ENCODE results near the gene PLEKHA6.

The PLEKHA6 gene

GRCh38 chr1:204191456-204191855, 168.3 kb downstream of the PLEKHA6 start:
- TF ChIP-seq CTCF (IDR thresholded peaks at IDR 0.05; ENCODE audit: low read length) (no peak), EZH2phosphoT487 (IDR thresholded peaks at IDR 0.05; ENCODE audit: low read length) (no peak), EZH2 (optimal IDR thresholded peaks at IDR 0.05; ENCODE audit: low read depth, low read length) (no peak)
- Histone ChIP-seq H3K4me1 (ENCODE audit: low read length) (no peaks in the 10 kb centered on the region), H3K79me2 (ENCODE audit: low read length) (no peaks in the 10 kb centered on the region), H3K27me3 (replicated peaks; ENCODE audit: insufficient read depth, low read length) (peaks cover 60% of the 10 kb centered on the region), H3K36me3 (replicated peaks; ENCODE audit: insufficient read depth, low read length) (no peaks in the 10 kb centered on the region), H3K9ac (ENCODE audit: low read length) (no peak overlapping the region), H3K4me2 (ENCODE audit: low read depth, low read length) (no peak overlapping the region), H3K9me2 (replicated peaks; ENCODE audit: insufficient read depth, low read length) (no peaks in the 10 kb centered on the region), H4K20me1 (ENCODE audit: insufficient read depth, low read length) (no peaks in the 10 kb centered on the region), H2AFZ (ENCODE audit: low read length) (no peak overlapping the region), H3K27ac (ENCODE audit: low read length) (no peak overlapping the region), H3K9me3 (replicated peaks; ENCODE audit: insufficient read depth, low read length) (no peaks in the 10 kb centered on the region), H3K4me3 (ENCODE audit: low read length) (no peak overlapping the region), H3F3A (ENCODE audit: insufficient read depth, low read length) (no peaks in the 10 kb centered on the region)
- no peak for DNase-seq

DNA sequence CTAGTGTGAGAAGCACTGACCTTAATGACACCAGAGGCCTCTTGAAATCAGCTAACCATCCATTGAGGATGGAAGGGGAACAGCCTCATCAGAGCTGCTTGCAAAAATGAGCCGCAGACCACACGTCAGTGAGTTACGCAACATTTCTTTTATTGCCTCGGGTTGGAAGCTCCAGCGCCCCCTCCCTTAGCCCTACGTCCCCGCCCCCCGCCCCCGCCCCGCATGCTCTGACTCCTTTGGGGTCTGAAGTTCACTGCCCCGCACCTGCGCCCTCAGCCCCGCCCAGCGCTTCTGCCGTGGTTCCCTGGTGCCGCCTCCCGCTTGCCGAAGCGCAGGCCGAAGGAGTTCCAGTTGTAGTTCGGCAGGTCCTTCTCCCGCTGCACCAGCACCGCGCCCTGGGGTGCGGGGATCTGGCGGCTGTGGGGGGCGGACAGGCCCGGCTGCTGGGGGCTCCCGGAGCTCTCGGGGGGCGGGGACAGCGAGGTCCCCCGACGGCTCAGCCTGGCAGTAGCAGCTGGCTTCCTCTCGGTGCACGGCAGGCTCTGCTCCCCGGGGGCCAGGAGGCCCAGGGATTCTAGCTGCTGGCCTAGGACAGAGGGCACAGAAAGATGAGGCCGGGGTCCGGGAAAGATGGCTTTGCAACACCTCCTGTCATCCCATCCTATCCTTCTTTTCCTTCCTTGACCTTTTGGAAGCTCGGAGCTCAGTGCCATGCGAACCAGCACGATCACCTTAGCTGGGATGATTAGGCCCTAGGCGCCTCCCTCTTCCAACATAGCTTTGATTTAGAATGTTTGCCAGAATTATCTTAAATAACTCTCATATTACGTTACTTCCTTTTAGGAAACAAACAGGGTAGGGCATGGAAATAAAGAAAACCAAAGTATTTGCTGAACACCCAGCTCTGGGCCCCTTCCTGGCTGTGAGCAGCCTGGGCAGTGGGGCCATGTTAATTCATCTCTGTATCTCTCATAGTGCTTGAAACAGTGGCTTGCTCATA, 169.2 kb downstream of the PLEKHA6 start:
- no peaks in the 10 kb centered on the region for H3F3A ChIP-seq (ENCODE audit: insufficient read depth, low read length)
- no peak overlapping the region for H3K4me2 ChIP-seq (ENCODE audit: low read depth, low read length)
- no peaks in the 10 kb centered on the region for H3K4me1 ChIP-seq (ENCODE audit: low read length)
- no peaks in the 10 kb centered on the region for H3K79me2 ChIP-seq (ENCODE audit: low read length)
- H3K4me3 ChIP-seq (ENCODE audit: low read length) = no peak overlapping the region
- H3K27me3 ChIP-seq (replicated peaks; ENCODE audit: insufficient read depth, low read length) = peaks cover 54% of the 10 kb centered on the region
- no peak for DNase-seq
- H3K9ac ChIP-seq (ENCODE audit: low read length) = no peak overlapping the region
- no peaks in the 10 kb centered on the region for H3K9me3 ChIP-seq (replicated peaks; ENCODE audit: insufficient read depth, low read length)
- no peak overlapping the region for H2AFZ ChIP-seq (ENCODE audit: low read length)
- no peaks in the 10 kb centered on the region for H3K36me3 ChIP-seq (replicated peaks; ENCODE audit: insufficient read depth, low read length)
- H3K27ac ChIP-seq (ENCODE audit: low read length) = no peak overlapping the region
- H3K9me2 ChIP-seq (replicated peaks; ENCODE audit: insufficient read depth, low read length) = no peaks in the 10 kb centered on the region
- no peak for TF ChIP-seq CTCF (IDR thresholded peaks at IDR 0.05; ENCODE audit: low read length)
- no peaks in the 10 kb centered on the region for H4K20me1 ChIP-seq (ENCODE audit: insufficient read depth, low read length)

DNA sequence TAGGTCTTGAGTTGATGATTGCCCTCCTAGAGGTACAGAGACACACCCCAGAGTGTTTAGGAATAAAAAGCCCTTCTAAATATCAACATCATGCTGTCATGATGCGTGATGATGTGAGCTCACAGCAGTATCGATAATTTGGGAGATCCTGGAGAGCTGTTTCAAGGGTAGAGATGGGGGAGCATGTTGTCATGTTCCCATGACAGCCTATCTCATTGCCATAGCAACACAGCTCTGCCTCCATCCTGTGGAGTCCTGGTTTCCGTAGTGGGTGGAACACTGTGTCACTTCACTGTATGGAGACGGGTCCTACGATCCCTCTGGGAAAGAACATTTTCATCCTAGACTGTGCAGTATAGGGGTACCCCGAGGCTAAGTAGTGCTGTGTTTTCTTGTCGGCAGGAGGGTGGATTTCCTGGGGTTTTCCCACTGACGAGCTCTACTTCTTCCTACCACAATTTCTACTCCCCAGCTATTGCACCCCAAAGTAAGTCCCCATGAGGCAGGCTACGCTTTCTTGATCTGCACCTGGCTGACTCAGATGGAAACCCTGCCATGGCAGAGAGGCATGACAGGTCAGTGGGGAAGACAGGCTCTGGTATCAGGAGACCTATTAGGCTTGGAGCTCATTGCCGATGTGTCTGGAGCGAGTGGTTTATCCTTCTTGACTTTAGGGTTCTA, 170.6 kb downstream of the PLEKHA6 start:
- Histone ChIP-seq H2AFZ (ENCODE audit: low read length) (no peak overlapping the region), H4K20me1 (ENCODE audit: insufficient read depth, low read length) (no peaks in the 10 kb centered on the region), H3K27me3 (replicated peaks; ENCODE audit: insufficient read depth, low read length) (peaks cover 54% of the 10 kb centered on the region), H3K4me1 (ENCODE audit: low read length) (no peaks in the 10 kb centered on the region), H3K27ac (ENCODE audit: low read length) (no peak overlapping the region), H3K79me2 (ENCODE audit: low read length) (no peaks in the 10 kb centered on the region), H3K4me2 (ENCODE audit: low read depth, low read length) (no peak overlapping the region), H3K9ac (ENCODE audit: low read length) (no peak overlapping the region), H3K4me3 (ENCODE audit: low read length) (no peak overlapping the region), H3K9me3 (replicated peaks; ENCODE audit: insufficient read depth, low read length) (no peaks in the 10 kb centered on the region), H3K36me3 (replicated peaks; ENCODE audit: insufficient read depth, low read length) (no peaks in the 10 kb centered on the region), H3F3A (ENCODE audit: insufficient read depth, low read length) (no peaks in the 10 kb centered on the region), H3K9me2 (replicated peaks; ENCODE audit: insufficient read depth, low read length) (no peaks in the 10 kb centered on the region)
- TF ChIP-seq EZH2 (optimal IDR thresholded peaks at IDR 0.05; ENCODE audit: low read depth, low read length) (no peak), EZH2phosphoT487 (IDR thresholded peaks at IDR 0.05; ENCODE audit: low read length) (no peak), CTCF (IDR thresholded peaks at IDR 0.05; ENCODE audit: low read length) (no peak)
- no peak for DNase-seq

All from MM.1S (cell line).